ENCODE results near the gene TRIM60.
"Not testable (repeated sequence)": the region's sequence is repeated elsewhere in the genome, so short reads cannot be mapped to it uniquely, and the experiment has no call there.

TRIM60 gene

DNA sequence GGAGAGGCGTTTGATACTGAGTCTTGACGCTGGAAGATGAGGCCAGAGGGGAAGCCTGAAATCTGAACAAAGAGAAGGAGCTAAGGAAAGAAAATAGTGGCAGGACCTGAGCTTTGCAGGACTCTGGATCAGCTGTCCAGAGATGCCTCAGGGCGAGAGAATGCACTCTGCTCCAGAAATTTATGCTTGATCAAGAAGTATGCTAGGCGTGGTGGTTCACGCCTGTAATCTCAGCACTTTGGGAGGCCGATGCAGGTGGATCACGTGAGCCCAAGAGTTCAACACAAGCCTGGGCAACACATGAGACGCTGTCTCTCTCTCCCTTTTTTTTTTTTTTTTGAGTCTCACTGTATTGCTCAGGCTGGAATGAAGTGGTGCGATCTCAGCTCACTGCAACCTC, 23.8 kb downstream of the TRIM60 start:
- DNase-seq = no peak

- DNase-seq = no peak
Observed at GRCh38 chr4:165058666-165059065, 26.9 kb downstream of the TRIM60 start.

GRCh38 chr4:165059386-165059785, 27.6 kb downstream of the TRIM60 start:
- no peak for DNase-seq

DNA sequence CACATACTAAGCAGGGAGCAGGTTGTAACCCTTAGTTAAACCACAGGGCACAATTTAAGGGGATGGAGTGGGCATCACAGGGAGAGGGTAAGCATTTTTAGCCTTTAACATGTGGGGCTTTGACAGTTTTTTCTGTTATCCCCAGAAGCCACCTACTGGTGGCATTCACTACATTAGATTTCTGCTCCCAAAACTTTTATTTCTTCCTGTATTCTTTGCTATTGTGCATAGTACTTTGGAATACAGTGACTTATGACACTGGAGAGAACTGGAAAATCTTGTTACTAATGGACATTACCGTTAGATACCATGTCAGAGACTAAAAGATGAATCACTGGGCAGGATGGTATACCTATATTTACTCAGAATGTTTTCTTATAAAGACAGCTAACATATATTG, 29.1 kb downstream of the TRIM60 start:
- DNase-seq = no peak

GRCh38 chr4:165070560-165070959, 38.8 kb downstream of the TRIM60 start:
- DNase-seq = no peak

- DNase-seq = not testable (repeated sequence)
Observed at GRCh38 chr4:165073346-165073745, 41.5 kb downstream of the TRIM60 start.

- no peak for DNase-seq
Observed at GRCh38 chr4:165077034-165077578, 45.3 kb downstream of the TRIM60 start.

DNA sequence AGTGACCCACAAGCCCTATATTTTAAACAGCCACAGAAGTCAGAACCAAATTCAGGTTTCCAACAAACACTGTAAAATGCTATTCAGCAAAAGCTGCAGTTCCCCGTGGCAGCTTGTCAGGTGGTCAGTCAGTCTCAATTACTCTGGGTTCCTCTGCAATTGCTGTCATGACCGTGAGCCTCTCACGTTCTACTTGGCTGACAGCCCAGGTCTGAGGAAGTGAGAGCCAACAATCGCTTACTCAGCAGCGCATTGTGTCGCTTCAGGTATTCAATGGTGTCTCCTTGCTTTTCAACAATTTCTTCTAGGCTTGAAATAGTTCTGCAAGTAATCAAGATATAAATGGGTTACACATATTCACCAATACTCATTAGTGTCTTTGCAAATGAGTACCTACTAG, 47.7 kb downstream of the TRIM60 start:
- DNase-seq = peak; percentile 35

DNA sequence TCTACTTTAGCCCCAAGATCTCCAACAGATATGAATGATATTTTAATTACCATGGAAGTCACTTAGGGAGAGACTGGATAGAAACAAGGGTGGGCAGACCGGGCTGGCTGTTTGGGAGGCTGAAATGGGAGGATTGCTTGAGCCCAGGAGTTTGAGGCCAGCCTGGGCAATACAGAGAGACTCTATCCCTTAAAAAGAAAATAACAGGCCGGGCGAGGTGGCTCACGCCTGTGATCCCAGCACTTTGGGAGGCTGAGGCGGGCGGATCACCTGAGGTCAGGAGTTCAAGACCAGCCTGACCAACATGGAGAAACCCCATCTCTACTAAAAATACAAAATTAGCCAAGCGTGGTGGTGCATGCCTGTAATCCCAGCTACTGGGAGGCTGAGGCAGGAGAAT, 53.0 kb downstream of the TRIM60 start:
- not testable (repeated sequence) for DNase-seq

DNA sequence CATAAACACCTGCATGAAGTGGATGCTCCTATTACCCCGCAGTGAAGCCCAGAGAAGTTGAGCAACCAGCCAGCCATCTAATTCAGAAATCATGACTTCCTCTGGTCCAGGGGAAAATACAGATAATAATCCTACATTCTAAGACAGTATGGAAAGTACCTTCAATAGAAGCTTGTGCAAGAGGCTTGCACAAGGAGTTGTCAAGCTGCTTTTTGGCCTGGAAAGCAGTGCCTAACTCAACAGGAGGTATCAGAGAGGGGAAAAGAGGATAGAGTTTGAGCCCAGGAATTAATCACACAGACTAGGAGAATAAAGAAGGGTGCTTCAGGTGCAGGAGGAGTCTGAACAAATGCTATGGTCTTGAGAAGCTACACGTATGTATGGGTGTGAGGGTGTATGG, 54.1 kb downstream of the TRIM60 start:
- no peak for DNase-seq

- no peak for DNase-seq
Observed at GRCh38 chr4:165088366-165088765, 56.6 kb downstream of the TRIM60 start.
